ENCODE measurements around the gene PLXNA4. TPM values are rescaled to one million over a fixed set of nuclear protein-coding genes. Genes with fewer than 3 reads are reported as not detected.

Gene PLXNA4
- total RNA-seq, 1 donor from 2014 or later = 15.5 TPM

DNA sequence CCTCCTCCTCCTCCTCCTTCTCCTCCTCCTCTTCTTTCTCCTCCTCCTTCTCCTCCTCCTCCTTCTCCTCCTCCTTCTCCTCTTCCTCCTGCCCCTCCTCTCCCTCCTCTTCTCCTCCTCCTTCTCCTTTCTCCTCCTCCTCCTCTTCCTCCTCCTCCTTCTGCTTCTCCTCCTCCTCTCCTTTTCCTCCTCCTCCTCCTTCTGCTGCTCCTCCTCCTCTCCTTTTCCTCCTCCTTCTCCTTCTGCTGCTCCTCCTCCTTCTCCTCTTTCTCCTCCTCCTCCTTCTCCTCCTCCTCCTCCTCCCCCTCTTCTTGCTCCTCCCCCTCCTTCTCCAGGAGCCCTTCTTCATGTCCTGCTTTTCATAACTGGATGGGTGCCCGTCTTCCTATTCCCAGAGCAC, 12.2 kb downstream of the PLXNA4 start:
- no peak for DNase-seq (ENCODE audit: low read depth, low spot score)

DNA sequence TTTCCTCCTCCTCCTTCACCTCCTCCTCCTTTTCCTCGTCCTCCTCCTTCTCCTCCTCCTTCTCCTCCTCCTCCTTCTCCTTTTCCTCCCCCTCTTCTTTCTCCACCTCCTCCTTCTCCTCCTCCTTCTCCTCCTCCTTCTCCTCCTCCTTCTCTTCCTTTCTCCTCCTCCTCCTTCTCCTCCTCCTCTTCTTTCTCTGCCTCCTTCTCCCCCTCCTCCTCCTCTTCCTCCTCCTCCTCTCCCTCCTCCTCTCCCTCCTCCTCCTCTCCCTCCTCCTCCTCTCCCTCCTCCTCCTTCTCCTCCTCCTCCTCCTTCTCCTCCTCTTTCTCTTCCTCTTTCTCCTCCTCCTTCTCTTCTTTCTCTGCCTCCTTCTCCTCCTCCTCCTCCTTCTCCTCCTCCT, 13.6 kb downstream of the PLXNA4 start:
- DNase-seq (ENCODE audit: low read depth, low spot score) = no peak

DNA sequence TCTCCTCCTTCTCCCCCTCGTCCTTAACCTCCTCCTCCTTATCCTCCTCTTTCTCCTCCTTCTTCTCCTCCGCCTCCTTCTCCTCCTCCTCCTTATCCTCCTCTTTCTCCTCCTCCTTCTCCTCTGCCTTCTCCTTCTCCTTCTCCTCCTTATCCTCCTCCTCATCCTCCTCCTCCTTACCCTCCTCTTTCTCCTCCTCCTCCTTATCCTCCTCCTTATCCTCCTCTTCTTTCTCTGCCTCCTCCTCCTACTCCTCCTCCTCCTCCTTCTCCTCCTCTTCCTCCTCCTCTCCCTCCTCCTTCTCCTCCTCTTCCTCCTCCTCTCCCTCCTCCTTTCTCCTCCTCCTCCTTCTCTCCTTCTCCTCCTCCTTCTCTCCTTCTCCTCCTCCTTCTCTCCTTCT, 14.5 kb downstream of the PLXNA4 start:
- no peak for DNase-seq (ENCODE audit: low read depth, low spot score)

DNA sequence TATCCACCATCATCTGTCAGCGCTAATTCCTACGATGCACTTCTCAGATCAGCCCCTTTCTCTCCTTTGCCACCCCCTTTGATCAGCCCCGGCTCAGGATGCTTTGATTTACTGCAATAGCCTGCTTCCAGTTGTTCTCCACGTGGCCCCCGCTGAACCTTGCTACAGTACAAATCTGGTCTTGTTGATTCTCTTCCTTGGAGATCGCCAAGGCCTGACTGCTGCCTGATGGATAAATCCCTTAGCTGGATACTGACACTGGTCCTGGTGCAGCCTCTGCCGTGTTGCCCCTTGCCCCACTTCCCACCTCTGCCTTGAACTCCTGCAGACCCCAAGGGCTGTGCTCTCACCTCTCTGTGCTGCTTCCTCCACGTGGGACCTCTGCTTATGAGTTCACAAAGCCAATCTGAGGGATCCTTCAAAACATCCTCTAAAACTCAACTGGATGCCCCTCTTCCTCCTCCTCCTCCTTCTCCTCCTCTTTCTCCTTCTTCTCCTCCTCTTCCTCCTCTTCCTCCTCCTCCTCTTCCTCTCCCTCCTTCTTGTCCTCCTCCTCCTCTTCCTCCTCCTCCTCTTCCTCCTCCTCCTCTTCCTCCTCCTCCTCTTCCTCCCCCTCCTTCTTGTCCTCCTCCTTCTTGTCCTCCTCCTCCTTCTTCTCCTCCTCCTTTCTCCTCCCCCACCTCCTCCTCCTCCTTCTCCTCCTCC, 15.3 kb downstream of the PLXNA4 start:
- no peak for DNase-seq (ENCODE audit: low read depth, low spot score)

DNA sequence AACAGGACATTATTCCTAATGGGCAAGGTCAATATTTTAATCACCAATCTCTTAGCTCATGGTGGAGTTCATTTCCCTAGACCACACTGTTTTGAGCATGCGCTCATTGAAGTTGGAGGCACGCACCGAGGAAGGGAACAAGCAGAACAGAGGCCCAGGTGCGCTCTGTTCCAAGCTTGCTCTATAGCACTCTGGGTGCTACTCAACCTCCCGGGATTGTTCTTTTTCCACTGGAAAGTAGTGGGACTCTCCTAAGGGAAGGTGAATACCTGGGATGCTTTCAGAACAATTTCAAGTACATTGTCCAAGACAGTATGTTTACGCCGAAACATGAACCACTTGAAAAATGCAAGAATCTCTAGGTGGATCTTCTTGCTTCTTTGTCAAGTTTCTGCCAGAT, 16.2 kb downstream of the PLXNA4 start:
- no peak for DNase-seq (ENCODE audit: low read depth, low spot score)

DNA sequence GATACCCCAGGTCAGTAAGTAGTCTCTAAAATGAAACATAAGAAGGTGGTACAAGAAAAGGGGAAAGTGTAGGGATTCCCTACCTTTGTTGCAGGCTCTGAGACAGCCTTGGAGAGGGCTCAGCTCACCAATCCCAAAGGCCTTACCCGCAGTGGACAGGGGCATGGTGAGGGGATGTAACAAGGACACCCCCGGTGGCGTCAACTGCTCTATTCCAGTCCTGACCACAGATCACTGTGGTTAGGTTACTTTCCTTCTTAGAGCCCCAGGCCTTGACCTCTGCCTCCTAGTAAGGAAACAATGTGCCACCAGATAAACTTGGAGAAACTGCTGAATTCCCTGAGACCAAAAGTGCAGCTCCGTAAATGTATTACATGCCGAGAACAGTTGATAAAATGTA, 17.5 kb downstream of the PLXNA4 start:
- no peak for DNase-seq (ENCODE audit: low read depth, low spot score)

DNA sequence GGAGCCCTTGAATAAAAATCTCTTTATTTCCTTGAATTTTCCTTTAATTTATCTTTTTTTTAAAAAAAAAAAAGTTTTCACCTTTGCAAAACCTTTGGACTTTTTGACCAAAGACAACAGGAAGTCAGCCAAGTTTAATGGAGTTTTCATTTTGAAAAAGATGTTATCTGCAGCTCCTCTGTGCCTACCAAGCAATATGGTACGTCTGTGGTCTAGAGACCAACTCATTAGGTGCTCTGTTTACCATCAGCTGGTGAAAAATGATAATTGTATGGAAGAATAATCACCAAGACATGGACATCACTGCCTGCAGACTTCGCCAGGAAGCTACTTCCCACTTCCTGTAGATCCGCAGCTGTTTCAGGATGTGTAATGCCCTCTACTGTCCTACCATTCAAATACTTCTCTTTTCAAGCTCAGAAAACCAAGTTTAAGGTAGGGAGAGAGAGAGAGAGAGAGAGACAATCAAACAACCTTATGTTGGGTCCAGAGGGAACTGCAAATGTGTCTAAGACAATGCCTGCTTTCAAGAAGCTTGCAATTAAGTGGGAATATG, 18.7 kb downstream of the PLXNA4 start:
- no peak for DNase-seq (ENCODE audit: low read depth, low spot score)

DNA sequence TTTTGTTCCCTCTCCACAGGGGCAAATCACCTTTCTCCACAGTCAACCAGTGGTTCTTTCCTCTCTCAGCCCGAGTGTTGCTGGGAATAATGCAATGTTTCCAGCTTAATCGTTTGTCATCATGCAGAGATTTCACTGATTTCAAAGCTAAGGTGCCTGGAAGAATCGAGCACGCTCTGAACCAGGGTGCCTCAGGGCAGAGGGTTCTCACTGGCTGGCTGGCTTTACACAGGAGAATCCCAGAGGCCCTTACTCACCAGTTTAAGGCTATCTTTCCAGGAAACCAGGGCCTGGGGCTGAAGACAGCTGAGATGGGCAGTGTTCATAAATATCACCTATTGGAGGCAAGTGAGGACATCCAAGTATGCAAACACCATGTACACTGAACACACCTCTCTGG, 21.8 kb downstream of the PLXNA4 start:
- no peak for DNase-seq (ENCODE audit: low read depth, low spot score)

DNA sequence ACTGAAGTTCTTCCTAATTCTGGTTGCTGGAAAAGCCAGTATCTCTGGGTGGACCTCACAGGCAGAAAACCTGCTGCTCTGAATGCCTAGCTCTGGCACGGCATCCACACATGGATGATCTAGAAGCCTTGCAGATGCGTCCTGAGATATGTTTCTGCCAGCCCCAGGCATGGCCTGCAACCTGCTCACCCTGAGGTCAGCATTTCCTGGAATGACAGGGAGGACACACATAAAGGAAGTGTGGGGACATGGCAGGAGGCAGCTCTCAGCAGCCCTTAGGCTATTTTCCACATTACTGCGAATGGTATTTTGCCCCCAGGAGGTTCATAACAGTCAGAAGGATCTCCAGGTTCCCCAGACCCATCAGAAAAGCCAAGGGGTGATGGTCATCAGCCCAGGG, 23.2 kb downstream of the PLXNA4 start:
- no peak for DNase-seq (ENCODE audit: low read depth, low spot score)

DNA sequence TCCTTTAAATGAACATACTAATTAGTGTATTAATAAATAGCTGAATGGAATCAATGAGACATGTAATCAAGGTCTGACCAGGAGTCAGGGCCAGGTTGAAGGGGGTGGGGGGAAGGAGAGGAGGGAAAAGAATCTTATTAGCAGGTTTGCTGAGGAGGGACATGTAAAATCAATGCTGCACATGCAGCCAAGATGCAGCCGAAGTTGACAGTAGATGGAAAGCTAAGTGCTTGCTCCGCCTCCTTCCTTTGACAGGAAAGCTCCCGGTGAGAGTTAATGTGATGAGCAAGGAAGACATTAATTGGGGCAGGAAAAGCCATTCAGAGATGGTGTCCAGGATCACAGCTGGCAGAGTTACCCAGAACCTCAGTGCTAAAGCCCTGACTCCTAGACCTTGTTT, 24.4 kb downstream of the PLXNA4 start:
- DNase-seq (ENCODE audit: low read depth, low spot score) = no peak

DNA sequence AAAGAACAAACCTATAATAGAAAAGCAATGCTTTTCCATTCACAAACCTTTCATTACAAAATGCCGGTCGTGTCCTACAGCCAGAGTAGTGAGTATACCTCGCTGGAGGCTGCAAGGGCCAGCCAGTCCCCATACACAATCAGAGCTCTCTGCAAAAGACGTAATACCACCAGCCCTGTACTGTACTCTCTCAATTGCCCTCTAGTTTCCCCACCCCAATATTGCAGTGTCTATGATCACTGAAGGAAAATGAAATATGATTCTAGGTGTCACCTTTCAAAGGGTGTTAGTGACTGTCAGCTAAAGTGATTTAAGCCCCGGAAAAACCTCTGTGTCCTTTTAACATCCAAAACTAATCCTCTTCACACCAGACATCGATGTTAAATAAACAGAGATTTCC, 24.8 kb downstream of the PLXNA4 start:
- DNase-seq (ENCODE audit: low read depth, low spot score) = no peak

DNA sequence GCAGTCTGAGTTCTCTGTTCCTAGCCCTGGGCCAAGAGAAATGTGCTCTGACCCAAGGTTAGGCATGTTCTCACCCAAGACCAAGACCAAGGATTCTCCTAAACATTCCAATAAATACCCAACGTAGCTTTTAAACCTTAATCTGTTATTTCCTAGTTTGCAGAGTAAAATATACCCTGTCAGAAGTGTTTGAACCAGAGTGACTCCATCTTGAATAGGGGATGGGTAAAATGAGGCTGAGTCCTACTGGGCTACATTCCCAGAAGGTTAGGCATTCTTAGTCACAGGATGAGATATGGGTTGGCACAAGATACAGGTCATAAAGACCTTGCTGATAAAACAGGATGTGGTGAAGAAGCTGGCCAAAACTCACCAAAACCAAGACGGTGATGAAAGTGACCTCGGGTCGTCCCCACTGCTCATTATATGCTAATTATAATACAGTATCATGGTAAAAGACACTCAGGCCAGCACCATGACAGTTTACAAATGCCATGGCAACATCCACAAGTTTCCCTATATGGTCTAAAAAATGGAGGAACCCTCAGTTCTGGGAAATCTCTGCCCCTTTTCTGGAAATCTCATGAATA, 27.7 kb downstream of the PLXNA4 start:
- DNase-seq (ENCODE audit: low read depth, low spot score) = no peak

DNA sequence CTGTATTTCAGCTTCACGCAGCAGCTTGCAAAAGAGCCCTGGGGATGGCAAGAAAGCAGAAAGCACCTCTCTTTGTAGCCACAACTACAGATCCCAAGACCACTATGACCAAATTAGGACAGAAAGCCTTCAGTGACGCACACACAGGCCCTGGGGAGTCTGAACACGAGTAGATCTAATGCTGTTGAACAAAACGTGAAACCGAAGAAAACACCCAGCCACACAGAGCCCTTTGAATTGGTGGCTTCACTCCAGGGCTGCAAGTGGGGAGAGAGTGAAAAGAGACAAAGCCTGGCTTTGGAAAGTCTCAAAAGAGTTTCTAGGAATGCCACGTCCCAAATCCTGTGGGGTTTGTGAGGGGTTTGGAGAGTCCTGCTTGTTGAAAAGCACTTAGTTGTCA, 28.4 kb downstream of the PLXNA4 start:
- DNase-seq (ENCODE audit: low read depth, low spot score) = no peak

DNA sequence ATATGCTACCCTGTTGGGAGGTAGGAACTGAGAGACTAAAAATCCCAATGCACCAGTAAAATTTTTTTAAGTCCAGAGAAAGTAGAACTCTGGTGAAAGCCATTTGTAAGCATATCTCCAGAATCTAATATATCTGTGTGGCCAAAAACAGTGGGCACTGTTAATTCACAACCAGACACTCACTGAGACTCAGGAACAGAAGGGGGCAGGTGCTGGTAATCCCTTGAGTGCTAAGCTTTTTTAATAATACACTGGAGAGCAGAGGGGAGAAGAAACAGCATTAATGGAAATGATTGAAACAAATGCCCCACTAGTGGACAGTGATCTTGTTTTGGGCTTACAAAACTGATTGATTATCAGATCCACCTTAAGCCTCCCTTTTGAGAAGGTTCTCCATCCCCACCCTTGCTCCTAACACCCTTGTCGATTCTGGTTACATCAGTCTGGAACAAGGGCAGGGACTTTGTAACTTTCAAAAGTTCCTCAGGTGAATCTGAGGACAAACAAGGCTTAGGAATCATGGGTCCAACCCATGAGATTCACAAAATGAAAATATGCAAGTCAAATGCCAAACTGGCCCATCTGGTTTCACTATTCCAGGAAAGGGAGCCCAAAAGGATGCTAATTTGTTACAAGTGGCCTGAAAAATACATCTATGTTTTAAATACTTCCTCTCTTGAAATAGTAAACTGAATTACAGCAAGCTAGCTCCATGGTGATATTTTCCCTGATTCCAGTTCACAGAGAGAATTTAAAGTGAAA, 29.7 kb downstream of the PLXNA4 start:
- DNase-seq (ENCODE audit: low read depth, low spot score) = no peak

DNA sequence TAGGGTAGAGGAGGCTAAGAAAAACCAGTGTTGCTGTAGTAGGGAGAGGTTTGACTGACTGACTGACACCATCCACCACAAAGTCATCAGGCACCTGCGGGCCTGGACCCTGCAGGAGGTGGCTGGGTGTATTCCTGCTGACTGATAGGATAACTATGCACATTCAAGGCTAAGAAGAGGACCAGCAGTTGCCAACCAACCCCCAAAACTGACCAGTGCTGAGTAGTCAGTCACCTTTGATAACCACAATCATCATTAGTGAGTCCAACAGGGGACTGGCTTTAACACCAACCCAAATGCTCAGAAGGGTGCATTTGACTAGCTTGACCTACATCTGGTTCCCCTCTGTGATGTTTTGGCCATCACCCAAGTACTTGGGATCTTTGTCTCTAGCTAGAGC, 30.5 kb downstream of the PLXNA4 start:
- no peak for DNase-seq (ENCODE audit: low read depth, low spot score)

DNA sequence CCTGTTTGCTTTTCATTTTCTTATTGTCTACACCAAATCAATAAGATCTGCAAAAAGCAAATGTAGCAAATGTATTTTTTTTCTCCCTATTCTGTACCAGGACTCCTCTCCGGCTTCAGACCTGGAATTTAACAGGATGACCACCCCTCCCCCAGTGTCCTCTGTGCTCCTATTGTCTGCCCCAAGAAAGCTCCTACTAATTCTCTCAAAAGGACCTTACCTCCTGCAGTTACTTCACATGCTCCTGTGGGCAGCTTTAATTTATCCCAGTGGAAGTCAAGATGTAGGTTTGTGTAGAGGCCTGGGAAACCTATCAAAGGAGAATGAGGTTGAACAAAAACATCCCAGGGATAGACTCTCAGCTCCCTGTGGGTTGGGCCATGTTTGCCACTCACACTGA, 31.3 kb downstream of the PLXNA4 start:
- DNase-seq (ENCODE audit: low read depth, low spot score) = no peak

DNA sequence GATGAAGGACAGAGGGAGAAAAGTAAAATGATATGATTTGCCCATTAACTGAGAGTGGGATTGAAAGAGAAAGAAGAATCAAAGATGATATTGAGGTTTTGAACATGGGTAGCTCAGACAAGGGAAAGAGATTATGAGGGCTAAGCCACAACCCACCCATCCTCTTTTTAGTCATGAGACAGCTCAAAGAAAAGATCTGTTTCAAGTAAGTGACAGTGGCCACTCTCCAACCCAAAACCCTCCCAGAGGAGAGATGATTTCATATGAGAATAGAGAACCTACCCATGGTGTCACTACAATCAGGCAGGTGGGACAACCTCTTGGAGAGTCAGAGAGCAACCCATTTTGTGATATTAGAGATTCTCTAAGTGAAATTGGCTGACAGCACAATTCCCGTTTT, 32.2 kb downstream of the PLXNA4 start:
- DNase-seq (ENCODE audit: low read depth, low spot score) = no peak

DNA sequence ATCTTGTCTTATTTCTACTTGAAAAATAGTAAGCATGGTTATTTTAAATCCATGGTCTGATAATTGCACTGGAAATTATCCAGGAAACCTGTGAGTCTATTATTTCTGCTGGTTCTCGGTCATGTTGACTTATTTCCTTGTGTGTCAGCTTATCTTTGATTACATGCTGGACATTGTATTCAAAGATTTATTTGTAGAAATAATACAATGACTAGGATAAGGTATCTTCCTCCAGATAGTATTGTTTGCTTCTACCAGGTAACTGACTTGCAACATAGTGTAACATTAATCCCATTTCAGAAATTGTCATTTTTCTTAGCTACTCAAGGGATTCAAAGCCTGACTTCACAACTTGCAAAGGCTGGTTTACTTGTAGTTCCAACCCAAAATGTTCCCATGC, 33.4 kb downstream of the PLXNA4 start:
- no peak for DNase-seq (ENCODE audit: low read depth, low spot score)

DNA sequence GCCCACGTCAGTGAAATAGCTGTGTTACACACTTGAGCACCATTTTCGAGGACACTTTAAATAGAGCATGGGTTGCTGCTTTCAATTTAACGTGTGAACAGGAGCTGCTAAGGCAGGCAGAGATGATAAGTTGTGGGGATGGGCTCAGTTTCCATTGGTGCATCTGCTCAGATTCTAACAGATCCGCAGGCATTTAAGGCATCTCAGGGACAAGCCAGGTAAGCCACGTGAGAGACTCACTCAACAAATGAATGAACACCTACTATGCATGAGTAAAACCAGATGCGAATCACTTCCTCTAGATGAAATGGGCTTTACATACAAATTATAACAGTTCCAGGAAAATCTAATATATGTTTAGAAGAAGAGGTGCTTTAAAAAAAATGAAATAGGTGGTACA, 34.6 kb downstream of the PLXNA4 start:
- no peak for DNase-seq (ENCODE audit: low read depth, low spot score)

DNA sequence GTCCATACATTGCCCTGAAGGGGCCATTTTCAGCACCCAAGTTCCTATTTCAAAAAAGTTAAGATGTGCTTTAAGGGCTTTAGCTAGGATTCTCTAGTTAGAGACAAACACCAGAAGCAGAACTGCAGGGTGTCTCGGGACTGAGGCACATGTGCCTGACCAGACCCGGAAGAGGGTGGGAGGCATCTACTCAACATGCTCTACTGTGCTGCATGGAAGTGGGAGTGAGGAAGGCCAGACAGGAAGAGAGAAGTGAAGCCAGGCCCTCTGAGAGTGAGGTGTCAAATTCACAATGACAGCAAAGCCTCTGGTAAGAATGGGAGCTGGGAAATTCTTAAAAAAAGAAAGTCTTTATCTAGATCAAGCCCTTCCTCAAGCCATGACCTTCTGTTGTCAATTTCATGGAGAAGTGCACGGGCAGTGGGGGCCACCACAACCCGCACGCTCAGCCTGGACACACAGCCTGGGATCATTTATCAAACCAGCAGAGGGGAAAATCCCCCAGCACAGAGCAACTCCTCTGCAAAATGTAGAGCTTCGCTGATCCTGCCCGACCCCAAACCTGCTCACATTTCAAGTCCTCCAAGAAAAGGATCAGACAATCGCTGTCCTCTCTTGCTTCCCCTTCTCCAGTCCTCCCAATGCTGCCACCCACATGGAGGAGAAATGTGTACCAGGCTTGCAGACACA, 38.7 kb downstream of the PLXNA4 start:
- no peak for DNase-seq (ENCODE audit: low read depth, low spot score)

DNA sequence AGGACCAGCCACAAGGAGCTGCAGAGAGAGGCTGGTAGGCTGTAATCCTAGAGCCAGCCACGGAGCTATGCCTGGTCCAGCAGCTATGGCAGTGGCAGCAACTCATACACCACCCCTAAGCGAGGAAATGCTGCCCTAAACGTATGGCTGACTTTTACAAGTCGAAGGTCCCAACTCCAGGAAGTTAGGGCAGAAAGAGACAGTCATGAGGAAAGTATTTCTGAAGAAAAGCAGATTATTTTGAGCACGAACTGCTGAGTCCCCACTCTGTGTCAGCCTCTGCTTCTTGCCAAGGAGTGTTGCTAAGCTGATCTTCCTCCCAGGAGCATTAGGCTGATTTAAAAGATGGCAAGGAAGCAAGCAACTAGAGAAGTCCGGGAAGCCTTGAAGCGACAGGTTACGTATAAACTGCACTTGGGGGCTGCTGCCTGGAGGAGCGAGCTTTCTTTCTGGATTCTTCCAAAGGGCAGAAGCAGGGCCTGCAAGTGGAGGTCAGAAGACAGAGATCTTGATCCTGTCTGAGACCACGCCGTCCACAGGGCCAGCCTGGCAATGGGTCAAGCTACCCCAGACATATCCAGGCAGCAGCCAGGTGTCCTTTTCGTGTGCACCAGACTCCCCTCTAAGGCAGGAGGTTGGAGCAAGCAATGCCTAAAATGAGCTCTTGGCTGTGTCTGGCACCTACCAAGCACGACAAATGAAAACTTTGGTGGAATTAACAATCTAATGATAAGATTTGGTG, 39.4 kb downstream of the PLXNA4 start:
- DNase-seq (ENCODE audit: low read depth, low spot score) = no peak

Measured in pulmonary artery endothelial cell (primary cell).